AG04449 (cell line): ENCODE results near the gene NRSN1.

Experiments used
- CTCF ChIA-PET: fragments of 350-600 bp; formaldehyde crosslinking; extraction: SDS; loops from one replicate; lab custom pipeline; 2021; ENCODE audit warnings: antibody characterized with exemption; lab: Yijun Ruan, JAX
- POLR2A ChIA-PET: fragments of 400-600, 350-600 bp; formaldehyde crosslinking; extraction: SDS; loops from one replicate; lab custom pipeline; 2020; ENCODE audit warnings: antibody characterized with exemption, inconsistent platforms; lab: Yijun Ruan, JAX
- DNase-seq: peaks from one replicate; pipeline ENCODE4 v3.0.0-alpha.2; 2010; ENCODE audit warnings: low read depth, low spot score
- H3K4me3 ChIP-seq: 2 replicates; pipeline ENCODE4 v1.5.1; 2011; ENCODE audit warnings: low read depth, mild to moderate bottlenecking, control low read depth, low read length
- TF ChIP-seq, protein P1 (sequence below): IDR thresholded peaks from one replicate; pipeline ENCODE4 v1.5.1; 2011; ENCODE audit warnings: mild to moderate bottlenecking, moderate library complexity, low read length, control low read depth, inconsistent platforms; ENCODE audit not compliant: insufficient read depth; ENCODE audit errors: missing control alignments

Gene NRSN1

GRCh38 chr6:24093381-24093780 lies 32.6 kb upstream of the NRSN1 start:
- TF ChIP-seq, protein P1, sequence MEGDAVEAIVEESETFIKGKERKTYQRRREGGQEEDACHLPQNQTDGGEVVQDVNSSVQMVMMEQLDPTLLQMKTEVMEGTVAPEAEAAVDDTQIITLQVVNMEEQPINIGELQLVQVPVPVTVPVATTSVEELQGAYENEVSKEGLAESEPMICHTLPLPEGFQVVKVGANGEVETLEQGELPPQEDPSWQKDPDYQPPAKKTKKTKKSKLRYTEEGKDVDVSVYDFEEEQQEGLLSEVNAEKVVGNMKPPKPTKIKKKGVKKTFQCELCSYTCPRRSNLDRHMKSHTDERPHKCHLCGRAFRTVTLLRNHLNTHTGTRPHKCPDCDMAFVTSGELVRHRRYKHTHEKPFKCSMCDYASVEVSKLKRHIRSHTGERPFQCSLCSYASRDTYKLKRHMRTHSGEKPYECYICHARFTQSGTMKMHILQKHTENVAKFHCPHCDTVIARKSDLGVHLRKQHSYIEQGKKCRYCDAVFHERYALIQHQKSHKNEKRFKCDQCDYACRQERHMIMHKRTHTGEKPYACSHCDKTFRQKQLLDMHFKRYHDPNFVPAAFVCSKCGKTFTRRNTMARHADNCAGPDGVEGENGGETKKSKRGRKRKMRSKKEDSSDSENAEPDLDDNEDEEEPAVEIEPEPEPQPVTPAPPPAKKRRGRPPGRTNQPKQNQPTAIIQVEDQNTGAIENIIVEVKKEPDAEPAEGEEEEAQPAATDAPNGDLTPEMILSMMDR: no peak
- POLR2A ChIA-PET: no interaction called here

DNA sequence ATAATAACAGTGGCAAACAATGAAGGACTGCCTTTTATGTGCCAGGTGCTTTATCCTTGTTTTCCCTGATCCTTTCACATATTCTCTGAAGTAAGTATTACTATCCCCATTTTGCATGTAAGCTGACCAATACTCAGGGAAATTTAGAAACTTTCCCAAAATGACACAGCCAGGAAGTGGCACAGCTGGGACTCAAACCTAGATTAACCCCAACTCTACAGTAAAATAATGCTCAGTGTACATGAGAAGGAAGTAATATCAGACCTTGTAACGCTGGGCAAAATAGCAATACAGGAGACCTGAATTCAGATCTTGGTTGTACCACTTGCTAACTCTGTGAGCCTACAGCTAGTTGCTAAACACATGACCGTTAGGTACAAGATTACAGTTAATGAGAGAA lies 26.8 kb upstream of the NRSN1 start:
- ChIA-PET POLR2A (no interaction called here), CTCF (no interaction called here)
- no peak for DNase-seq
- TF ChIP-seq, protein P1: no peak
- no peak overlapping the region for H3K4me3 ChIP-seq

More at GRCh38 chr6:24093381-24093780, 32.6 kb upstream of the NRSN1 start:
- DNase-seq: no peak
- CTCF ChIA-PET: no interaction called here
- no peak overlapping the region for H3K4me3 ChIP-seq

DNA sequence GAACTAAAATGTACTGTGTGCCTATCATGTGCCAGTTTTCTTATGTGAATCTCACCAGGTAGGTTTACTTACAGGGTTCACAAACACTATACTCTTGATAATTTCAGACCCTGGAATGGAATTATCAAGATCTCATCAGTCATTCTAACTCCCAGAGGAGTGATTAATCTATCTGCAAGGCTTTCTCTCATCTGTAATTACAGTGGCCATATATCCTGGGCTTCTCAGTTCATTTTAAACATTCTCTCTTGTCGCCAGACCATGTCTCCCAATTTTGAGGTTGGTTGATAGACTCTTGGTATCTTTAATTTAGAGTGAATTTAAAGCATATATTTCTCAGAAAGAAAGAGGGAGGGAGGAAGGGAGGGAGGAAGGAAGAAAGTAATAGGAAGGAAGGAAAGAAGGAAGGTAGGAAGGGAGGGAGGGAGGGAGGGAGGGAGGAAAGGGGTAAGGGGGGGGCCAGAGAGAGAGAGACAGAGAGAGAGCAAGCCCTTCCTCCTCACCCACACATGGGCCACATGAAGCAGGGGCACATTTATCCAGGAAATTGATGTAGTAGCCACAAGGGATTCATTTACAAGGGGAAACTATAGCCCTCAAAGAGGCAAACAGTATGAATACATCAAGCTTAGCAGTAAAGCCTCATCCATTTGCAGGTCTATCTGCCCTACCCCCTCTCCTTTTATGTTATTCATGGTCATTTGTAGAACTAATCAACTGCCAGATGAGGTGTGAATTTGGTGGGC lies 25.8 kb upstream of the NRSN1 start:
- ChIA-PET POLR2A (no interaction called here), CTCF (no interaction called here)
- TF ChIP-seq, protein P1: no peak
- DNase-seq: no peak
- no peak overlapping the region for H3K4me3 ChIP-seq

DNA sequence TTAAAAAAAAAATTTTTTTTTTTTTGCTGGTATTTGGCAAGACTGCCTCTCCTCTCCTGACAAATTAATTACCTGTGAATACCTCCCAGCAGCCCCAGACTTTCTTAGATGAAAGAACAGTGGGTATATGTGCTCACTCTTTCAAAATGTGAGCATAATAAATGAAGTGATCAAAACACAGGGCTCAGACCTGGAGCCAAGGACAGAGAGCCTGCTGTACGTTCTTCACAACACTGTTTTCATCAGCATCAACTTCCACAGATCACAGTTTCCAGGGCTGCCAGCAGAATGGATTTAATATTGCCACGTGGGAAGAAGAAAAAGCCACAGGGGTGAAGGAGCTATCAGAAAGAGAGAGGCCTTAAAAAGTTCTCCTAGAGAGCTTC lies 25.3 kb upstream of the NRSN1 start:
- CTCF ChIA-PET: no interaction called here
- POLR2A ChIA-PET: no interaction called here
- TF ChIP-seq, protein P1: no peak
- no peak overlapping the region for H3K4me3 ChIP-seq
- DNase-seq: no peak

- TF ChIP-seq, protein P1: no peak
- no peak for DNase-seq
- H3K4me3 ChIP-seq: no peak overlapping the region
- ChIA-PET CTCF (no interaction called here), POLR2A (no interaction called here)
Observed at GRCh38 chr6:24105191-24105590, 20.8 kb upstream of the NRSN1 start.

GRCh38 chr6:24106291-24106690 lies 19.7 kb upstream of the NRSN1 start:
- ChIA-PET CTCF (no interaction called here), POLR2A (no interaction called here)
- H3K4me3 ChIP-seq: no peak overlapping the region
- DNase-seq: no peak
- TF ChIP-seq, protein P1: no peak
